GM23338 (cell line): ENCODE measurements around the gene EPHB2. TPM values are rescaled to one million over a fixed set of nuclear protein-coding genes. Genes with fewer than 3 reads are reported as not detected.

ENCODE experiments used
- ATAC-seq: fragments of 200-7000 bp; cut with Tn5 transposase; 3 replicates; pipeline ENCODE4 v1.9.1; 2020
- DNase-seq: peaks from one replicate; pipeline ENCODE4 v3.0.0-alpha.2; 2015; ENCODE audit warnings: low spot score
- H2AFZ ChIP-seq: fragments of 200-600 bp; sonication (generic); 2 replicates; pipeline ENCODE4 v1.8.0; 2016; ENCODE audit warnings: antibody characterized with exemption, mild to moderate bottlenecking, moderate library complexity
- H3F3A ChIP-seq: fragments of 200-600 bp; sonication (generic); replicated peaks from 2 replicates; pipeline ENCODE4 v1.8.0; 2017; ENCODE audit warnings: antibody characterized with exemption, mixed run types, low read depth
- H3K27ac ChIP-seq: fragments of 200-600 bp; sonication (generic); 2 replicates; pipeline ENCODE4 v1.6.1; 2016; ENCODE audit warnings: low read depth
- H3K27me3 ChIP-seq: fragments of 200-600 bp; sonication (generic); 2 replicates; pipeline ENCODE4 v1.8.0; 2016; ENCODE audit warnings: mild to moderate bottlenecking, mixed run types, moderate library complexity; ENCODE audit not compliant: insufficient read depth
- H3K36me3 ChIP-seq: fragments of 200-600 bp; sonication (generic); 2 replicates; pipeline ENCODE4 v1.8.0; 2016; ENCODE audit warnings: mild to moderate bottlenecking; ENCODE audit not compliant: insufficient read depth
- H3K4me1 ChIP-seq: fragments of 200-600 bp; sonication (generic); 2 replicates; pipeline ENCODE4 v1.8.0; 2016; ENCODE audit warnings: mild to moderate bottlenecking, moderate library complexity; ENCODE audit not compliant: insufficient read depth
- H3K4me2 ChIP-seq: fragments of 200-600 bp; sonication (generic); 2 replicates; pipeline ENCODE4 v1.7.1; 2017; ENCODE audit warnings: mixed run types
- H3K4me3 ChIP-seq: fragments of 200-600 bp; sonication (generic); 2 replicates; pipeline ENCODE4 v1.6.1; 2016; ENCODE audit warnings: mixed run types
- H3K79me2 ChIP-seq: fragments of 200-600 bp; sonication (generic); replicated peaks from 2 replicates; pipeline ENCODE4 v1.8.0; 2017; ENCODE audit warnings: mild to moderate bottlenecking; ENCODE audit not compliant: insufficient read depth
- H3K9me2 ChIP-seq: fragments of 200-600 bp; sonication (generic); 2 replicates; pipeline ENCODE4 v1.8.0; 2017; ENCODE audit not compliant: insufficient read depth
- H4K20me1 ChIP-seq: fragments of 200-600 bp; sonication (generic); replicated peaks from 2 replicates; pipeline ENCODE4 v1.8.0; 2017; ENCODE audit warnings: mild to moderate bottlenecking; ENCODE audit not compliant: insufficient read depth
- H3K27ac Mint-ChIP-seq: 2 replicates; pipeline ENCODE4 v1.8.0; 2020; ENCODE audit warnings: inconsistent platforms, mild to moderate bottlenecking, moderate library complexity, mixed read lengths
- H3K27me3 Mint-ChIP-seq: 3 replicates; pipeline ENCODE4 v1.8.0; 2022; ENCODE audit warnings: low read depth, mild to moderate bottlenecking, moderate library complexity, mixed read lengths, inconsistent platforms; ENCODE audit not compliant: insufficient read depth, poor library complexity
- H3K36me3 Mint-ChIP-seq: 3 replicates; pipeline ENCODE4 v1.8.0; 2021; ENCODE audit warnings: low read depth, mild to moderate bottlenecking, inconsistent platforms, moderate library complexity, mixed read lengths
- H3K4me1 Mint-ChIP-seq: 3 replicates; pipeline ENCODE4 v1.8.0; 2020; ENCODE audit warnings: mild to moderate bottlenecking, inconsistent platforms, mixed read lengths
- H3K4me3 Mint-ChIP-seq: 3 replicates; pipeline ENCODE4 v1.8.0; 2021; ENCODE audit warnings: moderate library complexity, mild to moderate bottlenecking, inconsistent platforms, mixed read lengths
- H3K9me3 Mint-ChIP-seq: 3 replicates; pipeline ENCODE4 v1.8.0; 2020; ENCODE audit warnings: moderate library complexity, mild to moderate bottlenecking, inconsistent platforms, mixed read lengths
- CREB1 ChIP-seq: fragments of 250-450 bp; sonication (Bioruptor Pico); IDR thresholded peaks from 2 replicates; pipeline ENCODE4 v1.5.0; 2020; ENCODE audit warnings: low read depth, mild to moderate bottlenecking, moderate library complexity
- CTCF ChIP-seq, 2 experiments: fragments of 200-600 bp in 1 of 2; sonication (generic) in 1 of 2; conservative IDR thresholded peaks; 2 replicates each; pipeline versions ENCODE4 v1.5.1 to v1.6.1; 2016 to 2017; ENCODE audit warnings: antibody characterized with exemption in 2 of 2, low read depth in 2 of 2, mild to moderate bottlenecking in 2 of 2, moderate library complexity in 1 of 2
- EZH2 ChIP-seq: fragments of 200-600 bp; sonication (generic); IDR thresholded peaks from one replicate; pipeline ENCODE4 v1.8.0; 2017; ENCODE audit warnings: antibody characterized with exemption, mild to moderate bottlenecking, low read depth; ENCODE audit not compliant: unreplicated experiment
- EZH2phosphoT487 ChIP-seq: fragments of 200-600 bp; sonication (generic); IDR thresholded peaks from one replicate; pipeline ENCODE4 v1.8.1; 2018; ENCODE audit warnings: antibody characterized with exemption; ENCODE audit not compliant: unreplicated experiment
- JUNB ChIP-seq: IDR thresholded peaks from one replicate; pipeline ENCODE4 v1.6.1; 2016; ENCODE audit warnings: antibody characterized with exemption; ENCODE audit not compliant: unreplicated experiment
- NANOG ChIP-seq: IDR thresholded peaks from 2 replicates; pipeline ENCODE4 v1.6.1; 2016; ENCODE audit warnings: antibody characterized with exemption, borderline replicate concordance
- POLR2AphosphoS5 ChIP-seq: IDR thresholded peaks from 2 replicates; pipeline ENCODE4 v1.6.1; 2016; ENCODE audit warnings: antibody characterized with exemption, low read depth
- REST ChIP-seq: IDR thresholded peaks from one replicate; pipeline ENCODE4 v1.6.1; 2018; ENCODE audit warnings: antibody characterized with exemption; ENCODE audit not compliant: unreplicated experiment
- STAT1 ChIP-seq: IDR thresholded peaks from one replicate; pipeline ENCODE4 v1.6.1; 2016; ENCODE audit warnings: antibody characterized with exemption; ENCODE audit not compliant: unreplicated experiment
- ZNF114 ChIP-seq: fragments of 250-450 bp; sonication (Bioruptor Pico); IDR thresholded peaks from 2 replicates; pipeline ENCODE4 v1.5.0; 2020; ENCODE audit warnings: mild to moderate bottlenecking, moderate library complexity
- ZNF331 ChIP-seq: fragments of 250-450 bp; sonication (Bioruptor Pico); IDR thresholded peaks from 2 replicates; pipeline ENCODE4 v1.5.0; 2020; ENCODE audit warnings: low read depth, mild to moderate bottlenecking, moderate library complexity
- polyA plus RNA-seq: library from polyadenylated mRNA; unstranded; fragments of >200 nt; fragmentation: Nextera tagmentation; extraction: Ambion mirVana; gene quantifications from 2 replicates; pipeline ENCODE4 v1.2.1, GENCODE V29; 2016
- total RNA-seq: library from RNA; depleted of rRNA; stranded (reverse); fragments of >200 nt; shearing (Covaris generic); gene quantifications from 2 replicates; pipeline ENCODE4 v1.2.3, GENCODE V29; 2014
- TF ChIP-seq, protein P1 (sequence below): IDR thresholded peaks from 2 replicates; pipeline ENCODE4 v1.6.1; 2016; ENCODE audit warnings: antibody characterized with exemption
- TF ChIP-seq, protein P2 (sequence below): fragments of 250-450 bp; sonication (Bioruptor Pico); IDR thresholded peaks from 2 replicates; pipeline ENCODE4 v1.5.0; 2020; ENCODE audit warnings: mild to moderate bottlenecking, moderate library complexity

EPHB2 gene
- total and polyA plus RNA-seq, 2 experiments from 2014 or later: 4.1 to 20.1 TPM

DNA sequence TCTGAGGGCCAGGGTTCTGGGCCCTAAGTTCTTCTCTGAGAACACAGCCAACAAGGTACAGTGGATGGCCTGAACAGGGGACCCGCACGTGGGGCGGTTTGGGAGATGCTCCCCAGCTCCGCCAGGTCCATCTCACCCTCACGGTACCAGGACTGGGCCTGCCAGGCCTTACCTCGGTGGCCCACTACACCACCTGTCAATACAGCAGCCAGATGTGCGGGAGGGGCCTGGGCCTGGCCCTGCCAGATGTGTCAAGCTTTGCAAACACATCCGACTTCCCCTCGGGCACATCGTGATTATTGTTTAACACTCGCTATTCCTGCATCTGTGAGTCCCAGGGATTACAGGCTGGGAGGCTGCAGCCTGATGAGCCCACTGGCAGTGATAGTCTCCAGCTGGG, 139.6 kb downstream of the EPHB2 start:
- peaks cover 28% of the 10 kb centered on the region for H3K4me1 Mint-ChIP-seq
- H3K27ac ChIP-seq: no peak overlapping the region
- H3K9me3 Mint-ChIP-seq: no peaks in the 10 kb centered on the region
- no peak overlapping the region for H3K27ac Mint-ChIP-seq
- TF ChIP-seq JUNB: no peak
- TF ChIP-seq, protein P1, sequence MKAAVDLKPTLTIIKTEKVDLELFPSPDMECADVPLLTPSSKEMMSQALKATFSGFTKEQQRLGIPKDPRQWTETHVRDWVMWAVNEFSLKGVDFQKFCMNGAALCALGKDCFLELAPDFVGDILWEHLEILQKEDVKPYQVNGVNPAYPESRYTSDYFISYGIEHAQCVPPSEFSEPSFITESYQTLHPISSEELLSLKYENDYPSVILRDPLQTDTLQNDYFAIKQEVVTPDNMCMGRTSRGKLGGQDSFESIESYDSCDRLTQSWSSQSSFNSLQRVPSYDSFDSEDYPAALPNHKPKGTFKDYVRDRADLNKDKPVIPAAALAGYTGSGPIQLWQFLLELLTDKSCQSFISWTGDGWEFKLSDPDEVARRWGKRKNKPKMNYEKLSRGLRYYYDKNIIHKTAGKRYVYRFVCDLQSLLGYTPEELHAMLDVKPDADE: no peak
- no peak for TF ChIP-seq CREB1
- no peak for TF ChIP-seq ZNF331 (CRISPR knock-in tag)
- no peak for TF ChIP-seq STAT1
- TF ChIP-seq NANOG: no peak
- TF ChIP-seq EZH2phosphoT487: no peak
- no peak for TF ChIP-seq ZNF114 (CRISPR knock-in tag)
- no peak for TF ChIP-seq REST
- no peak for TF ChIP-seq POLR2AphosphoS5
- no peak for TF ChIP-seq CTCF (conservative IDR thresholded peaks at IDR 0.05; ENCODE audit: low read depth in 2 of 2)
- no peak for TF ChIP-seq EZH2
- TF ChIP-seq, protein P2, sequence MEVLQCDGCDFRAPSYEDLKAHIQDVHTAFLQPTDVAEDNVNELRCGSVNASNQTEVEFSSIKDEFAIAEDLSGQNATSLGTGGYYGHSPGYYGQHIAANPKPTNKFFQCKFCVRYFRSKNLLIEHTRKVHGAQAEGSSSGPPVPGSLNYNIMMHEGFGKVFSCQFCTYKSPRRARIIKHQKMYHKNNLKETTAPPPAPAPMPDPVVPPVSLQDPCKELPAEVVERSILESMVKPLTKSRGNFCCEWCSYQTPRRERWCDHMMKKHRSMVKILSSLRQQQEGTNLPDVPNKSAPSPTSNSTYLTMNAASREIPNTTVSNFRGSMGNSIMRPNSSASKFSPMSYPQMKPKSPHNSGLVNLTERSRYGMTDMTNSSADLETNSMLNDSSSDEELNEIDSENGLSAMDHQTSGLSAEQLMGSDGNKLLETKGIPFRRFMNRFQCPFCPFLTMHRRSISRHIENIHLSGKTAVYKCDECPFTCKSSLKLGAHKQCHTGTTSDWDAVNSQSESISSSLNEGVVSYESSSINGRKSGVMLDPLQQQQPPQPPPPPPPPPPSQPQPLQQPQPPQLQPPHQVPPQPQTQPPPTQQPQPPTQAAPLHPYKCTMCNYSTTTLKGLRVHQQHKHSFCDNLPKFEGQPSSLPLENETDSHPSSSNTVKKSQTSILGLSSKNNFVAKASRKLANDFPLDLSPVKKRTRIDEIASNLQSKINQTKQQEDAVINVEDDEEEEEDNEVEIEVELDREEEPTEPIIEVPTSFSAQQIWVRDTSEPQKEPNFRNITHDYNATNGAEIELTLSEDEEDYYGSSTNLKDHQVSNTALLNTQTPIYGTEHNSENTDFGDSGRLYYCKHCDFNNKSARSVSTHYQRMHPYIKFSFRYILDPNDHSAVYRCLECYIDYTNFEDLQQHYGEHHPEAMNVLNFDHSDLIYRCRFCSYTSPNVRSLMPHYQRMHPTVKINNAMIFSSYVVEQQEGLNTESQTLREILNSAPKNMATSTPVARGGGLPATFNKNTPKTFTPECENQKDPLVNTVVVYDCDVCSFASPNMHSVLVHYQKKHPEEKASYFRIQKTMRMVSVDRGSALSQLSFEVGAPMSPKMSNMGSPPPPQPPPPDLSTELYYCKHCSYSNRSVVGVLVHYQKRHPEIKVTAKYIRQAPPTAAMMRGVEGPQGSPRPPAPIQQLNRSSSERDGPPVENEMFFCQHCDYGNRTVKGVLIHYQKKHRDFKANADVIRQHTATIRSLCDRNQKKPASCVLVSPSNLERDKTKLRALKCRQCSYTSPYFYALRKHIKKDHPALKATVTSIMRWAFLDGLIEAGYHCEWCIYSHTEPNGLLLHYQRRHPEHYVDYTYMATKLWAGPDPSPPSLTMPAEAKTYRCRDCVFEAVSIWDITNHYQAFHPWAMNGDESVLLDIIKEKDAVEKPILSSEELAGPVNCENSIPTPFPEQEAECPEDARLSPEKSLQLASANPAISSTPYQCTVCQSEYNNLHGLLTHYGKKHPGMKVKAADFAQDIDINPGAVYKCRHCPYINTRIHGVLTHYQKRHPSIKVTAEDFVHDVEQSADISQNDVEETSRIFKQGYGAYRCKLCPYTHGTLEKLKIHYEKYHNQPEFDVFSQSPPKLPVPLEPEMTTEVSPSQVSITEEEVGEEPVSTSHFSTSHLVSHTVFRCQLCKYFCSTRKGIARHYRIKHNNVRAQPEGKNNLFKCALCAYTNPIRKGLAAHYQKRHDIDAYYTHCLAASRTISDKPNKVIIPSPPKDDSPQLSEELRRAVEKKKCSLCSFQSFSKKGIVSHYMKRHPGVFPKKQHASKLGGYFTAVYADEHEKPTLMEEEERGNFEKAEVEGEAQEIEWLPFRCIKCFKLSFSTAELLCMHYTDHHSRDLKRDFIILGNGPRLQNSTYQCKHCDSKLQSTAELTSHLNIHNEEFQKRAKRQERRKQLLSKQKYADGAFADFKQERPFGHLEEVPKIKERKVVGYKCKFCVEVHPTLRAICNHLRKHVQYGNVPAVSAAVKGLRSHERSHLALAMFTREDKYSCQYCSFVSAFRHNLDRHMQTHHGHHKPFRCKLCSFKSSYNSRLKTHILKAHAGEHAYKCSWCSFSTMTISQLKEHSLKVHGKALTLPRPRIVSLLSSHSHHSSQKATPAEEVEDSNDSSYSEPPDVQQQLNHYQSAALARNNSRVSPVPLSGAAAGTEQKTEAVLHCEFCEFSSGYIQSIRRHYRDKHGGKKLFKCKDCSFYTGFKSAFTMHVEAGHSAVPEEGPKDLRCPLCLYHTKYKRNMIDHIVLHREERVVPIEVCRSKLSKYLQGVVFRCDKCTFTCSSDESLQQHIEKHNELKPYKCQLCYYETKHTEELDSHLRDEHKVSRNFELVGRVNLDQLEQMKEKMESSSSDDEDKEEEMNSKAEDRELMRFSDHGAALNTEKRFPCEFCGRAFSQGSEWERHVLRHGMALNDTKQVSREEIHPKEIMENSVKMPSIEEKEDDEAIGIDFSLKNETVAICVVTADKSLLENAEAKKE (CRISPR knock-in tag): no peak
- no peaks in the 10 kb centered on the region for H3K36me3 ChIP-seq
- H3K36me3 Mint-ChIP-seq: no peaks in the 10 kb centered on the region
- H2AFZ ChIP-seq: no peak overlapping the region
- no peaks in the 10 kb centered on the region for H3K9me2 ChIP-seq
- ATAC-seq: no peak
- no peak overlapping the region for H3K4me3 ChIP-seq
- H4K20me1 ChIP-seq: no peaks in the 10 kb centered on the region
- no peak overlapping the region for H3K4me2 ChIP-seq
- H3K4me1 ChIP-seq: peaks cover 8% of the 10 kb centered on the region; the same call in 1 of the 2 replicates
- peaks cover 7% of the 10 kb centered on the region for H3K27me3 Mint-ChIP-seq
- no peaks in the 10 kb centered on the region for H3K27me3 ChIP-seq
- H3K79me2 ChIP-seq: no peaks in the 10 kb centered on the region
- H3F3A ChIP-seq: no peaks in the 10 kb centered on the region
- H3K4me3 Mint-ChIP-seq: no peak overlapping the region
- DNase-seq: no peak
